NCI-H187 (cell line): ENCODE data around the gene TAF4.

ENCODE experiments used
- DNase-seq, 2 experiments: peaks; one replicate each; lab custom pipeline; 2025; lab: John Stamatoyannopoulos, UW

TAF4 gene

DNA sequence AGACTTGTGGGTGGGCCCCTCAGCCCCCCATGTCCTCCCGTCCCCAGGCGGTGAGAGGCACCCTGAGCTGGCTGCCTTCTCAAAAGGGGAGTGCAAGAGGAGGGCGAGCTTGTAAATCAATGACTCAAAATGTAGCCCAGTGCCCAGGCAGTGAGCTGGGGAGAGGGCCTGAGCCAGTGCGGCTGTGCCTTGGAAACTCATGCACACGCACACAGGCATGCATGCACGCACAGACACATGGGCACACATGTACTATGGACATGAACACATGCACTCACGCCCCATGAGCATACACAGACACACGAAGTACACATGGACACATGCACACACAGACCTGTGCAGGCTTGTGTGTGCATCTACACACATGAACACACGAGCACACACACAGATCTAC lies 133.5 kb downstream of the TAF4 start:
- no peak for DNase-seq

- DNase-seq = no peak
Observed at GRCh38 chr20:61931476-61932198, 134.0 kb downstream of the TAF4 start.

GRCh38 chr20:61930776-61931475 lies 134.8 kb downstream of the TAF4 start:
- no peak for DNase-seq

DNA sequence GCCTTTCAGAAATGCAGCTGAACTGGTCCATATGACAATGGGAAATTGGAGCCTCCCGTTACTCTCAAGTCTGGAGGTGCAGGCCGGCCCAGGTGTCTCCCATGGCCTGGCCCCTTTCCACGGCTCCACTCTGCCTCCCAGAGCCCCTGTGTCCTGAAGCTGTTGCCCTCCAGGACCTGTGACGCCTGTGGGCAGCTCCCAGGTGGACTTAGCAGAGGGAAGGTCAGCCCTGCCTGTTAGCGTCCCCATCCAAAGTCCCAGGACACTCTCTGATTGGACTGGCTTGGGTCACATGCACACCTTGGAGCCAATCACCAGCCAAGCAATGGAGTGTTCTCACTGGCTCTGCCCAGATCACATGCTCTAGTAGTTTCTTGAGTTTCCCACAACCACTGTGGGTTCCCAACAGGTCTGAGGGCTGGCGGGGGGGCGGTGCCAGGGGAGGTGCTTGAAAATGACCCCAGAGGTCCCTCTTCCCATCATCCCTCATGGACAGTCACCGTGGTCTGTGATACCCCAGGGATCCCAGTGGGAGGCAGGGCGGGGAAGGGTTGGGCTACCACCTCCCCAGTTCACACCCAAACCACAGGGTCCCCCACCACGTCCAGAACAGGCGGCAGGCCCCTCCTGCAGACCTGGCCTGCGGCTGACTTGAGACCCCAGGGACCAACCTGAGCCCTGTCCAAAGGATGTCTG lies 135.6 kb downstream of the TAF4 start:
- no peak for DNase-seq

- DNase-seq = no peak
Observed at GRCh38 chr20:61929561-61929960, 136.1 kb downstream of the TAF4 start.

GRCh38 chr20:61927826-61928541 lies 137.7 kb downstream of the TAF4 start:
- no peak for DNase-seq

GRCh38 chr20:61927193-61927825 lies 138.4 kb downstream of the TAF4 start:
- no peak for DNase-seq

DNA sequence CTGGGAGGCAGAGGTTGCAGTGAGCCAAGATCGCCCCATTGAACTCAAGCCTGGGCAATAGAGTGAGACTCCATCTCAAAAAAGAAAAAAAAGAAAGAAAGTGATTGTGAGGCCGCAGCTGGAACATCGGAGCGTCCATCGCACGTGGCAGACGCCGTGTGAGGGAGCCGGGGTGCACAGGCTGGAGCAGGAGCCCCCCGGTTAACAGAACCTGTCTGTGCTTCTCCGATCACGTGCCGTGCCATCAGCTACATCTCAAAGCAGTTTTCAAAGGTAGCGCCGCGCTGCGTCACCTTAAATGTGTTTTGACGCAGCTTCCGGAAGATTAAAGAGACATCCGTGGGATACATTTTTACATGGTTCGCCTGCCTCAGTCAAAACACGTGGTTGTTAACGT lies 138.9 kb downstream of the TAF4 start:
- no peak for DNase-seq

DNA sequence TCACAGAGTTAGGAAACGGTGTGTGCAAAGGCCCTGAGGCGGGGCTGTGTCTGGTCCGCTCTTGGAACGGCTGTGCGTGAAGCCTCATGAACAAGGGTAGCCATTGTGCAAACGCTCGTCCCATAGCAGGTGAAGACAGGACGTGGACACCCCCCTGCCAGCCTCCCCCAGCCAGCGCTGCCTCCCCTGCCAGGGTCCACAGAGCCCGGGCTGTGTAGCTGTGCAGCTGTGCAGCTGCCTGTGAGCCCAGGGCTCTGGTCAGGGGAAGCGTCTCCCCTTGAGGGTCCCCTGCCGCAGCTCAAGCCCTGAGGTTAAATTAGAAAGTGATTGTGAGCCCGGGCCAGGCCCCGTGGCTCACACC lies 139.4 kb downstream of the TAF4 start:
- DNase-seq = no peak

DNA sequence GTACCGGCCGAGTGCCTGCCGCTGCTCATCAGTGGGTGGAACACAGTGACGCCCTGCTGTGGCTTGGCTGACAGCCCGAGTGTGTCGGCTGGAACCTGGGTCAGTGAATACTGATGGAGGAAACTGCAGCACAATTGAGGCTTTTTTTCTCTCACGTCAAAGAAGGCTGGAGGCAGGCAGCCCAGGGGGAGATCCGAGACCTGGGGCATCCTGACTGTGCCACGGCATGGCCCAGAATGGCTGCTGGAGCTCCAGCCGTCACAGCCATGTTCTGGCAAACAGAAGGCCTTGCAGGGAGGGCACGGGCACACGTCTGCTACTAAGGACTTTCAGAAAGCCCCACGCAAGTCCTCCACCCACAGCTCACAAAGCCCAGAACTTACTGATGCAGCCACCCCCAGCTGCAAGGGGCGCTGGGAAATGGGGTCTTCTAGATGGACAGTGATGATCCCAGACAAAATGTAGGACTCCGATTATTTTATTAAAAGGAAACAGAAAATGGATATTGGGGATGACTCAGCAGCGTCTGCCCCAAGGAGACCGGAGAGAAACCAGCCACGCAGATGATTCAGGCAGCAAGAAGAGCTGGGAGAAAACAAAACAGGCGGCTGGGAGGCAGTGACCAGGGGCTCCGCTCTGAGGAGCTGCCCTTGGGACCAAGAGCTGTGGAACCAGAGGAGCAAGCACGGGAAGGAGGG lies 140.0 kb downstream of the TAF4 start:
- DNase-seq = no peak

DNA sequence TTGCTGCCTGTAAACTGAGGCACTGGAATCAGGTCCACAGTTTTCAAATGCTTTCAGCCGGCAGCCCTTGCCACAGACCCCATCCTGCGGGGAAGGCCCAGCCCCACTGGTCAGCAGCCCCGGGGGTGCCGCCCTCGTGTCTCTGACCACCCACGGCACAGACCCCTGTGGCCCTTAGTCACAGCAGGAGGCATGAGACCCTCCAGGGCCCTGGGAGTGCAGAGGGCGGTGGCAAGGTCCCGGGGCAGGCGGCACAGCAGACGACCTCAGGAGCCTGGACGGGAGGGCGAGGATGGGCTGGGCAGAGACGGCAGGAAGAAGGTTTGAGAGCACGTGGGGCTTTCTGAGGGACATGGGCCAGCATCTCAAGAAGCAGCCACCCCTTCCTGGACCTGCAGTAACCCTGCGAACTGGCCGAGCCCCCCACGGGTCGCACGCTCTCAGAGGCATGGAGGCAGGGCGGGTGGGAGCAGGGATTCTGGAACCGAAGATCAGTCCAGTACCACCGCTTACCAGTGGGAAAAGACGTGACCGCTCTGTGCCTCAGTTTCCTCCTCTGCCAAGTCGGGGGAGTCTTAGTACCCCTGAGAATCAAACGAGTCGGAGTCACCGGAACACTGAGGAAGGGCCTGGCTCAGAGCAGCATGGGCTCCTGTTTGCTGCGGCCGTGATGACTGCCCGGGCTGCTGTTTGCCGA lies 140.7 kb downstream of the TAF4 start:
- DNase-seq = no peak
